SK-N-SH (cell line): ENCODE data around the gene THADA. TPM values are rescaled to one million over a fixed set of nuclear protein-coding genes. Genes with fewer than 3 reads are reported as not detected.

Source experiments
- CTCF ChIA-PET: fragments of 300-600, 350-600 bp; formaldehyde crosslinking; extraction: SDS; loops from one replicate; lab custom pipeline; 2021; lab: Yijun Ruan, JAX
- POLR2A ChIA-PET: fragments of 350-600 bp; sonication (Branson Sonifier 250); formaldehyde crosslinking; extraction: SDS; loops from one replicate; lab custom pipeline; 2020; ENCODE audit warnings: antibody characterized with exemption, inconsistent platforms; lab: Yijun Ruan, JAX
- DNase-seq: peaks from one replicate; pipeline ENCODE4 v3.0.0; 2012
- H2AFZ ChIP-seq: fragments of 200-600 bp; sonication (generic); 2 replicates; pipeline ENCODE4 v1.8.1; 2016; ENCODE audit warnings: antibody characterized with exemption, mild to moderate bottlenecking, low read depth
- H3F3A ChIP-seq: fragments of 200-600 bp; sonication (generic); replicated peaks from 2 replicates; pipeline ENCODE3; 2016; ENCODE audit warnings: antibody characterized with exemption, mild to moderate bottlenecking; ENCODE audit not compliant: insufficient read depth
- H3K27ac ChIP-seq, 2 experiments: fragments of 200-500 bp in 1 of 2; fragments of 200-600 bp in 1 of 2; sonication (Bioruptor generic) in 1 of 2; sonication (generic), shearing (Covaris generic) in 1 of 2; 2 replicates each; pipeline versions ENCODE4 v1.5.1 to v1.6.1; 2014 to 2016; ENCODE audit warnings: low read depth in 2 of 2, inconsistent platforms in 1 of 2, low read length in 1 of 2, mild to moderate bottlenecking in 1 of 2, mixed read lengths in 1 of 2
- H3K27me3 ChIP-seq: fragments of 200-600 bp; sonication (generic), shearing (Covaris generic); 2 replicates; pipeline ENCODE4 v1.6.1; 2016; ENCODE audit warnings: mixed run types; ENCODE audit not compliant: insufficient read depth
- H3K36me3 ChIP-seq, 2 experiments: fragments of 200-500 bp in 1 of 2; fragments of 200-600 bp in 1 of 2; sonication (Bioruptor generic) in 1 of 2; sonication (generic) in 1 of 2; replicated peaks in 1 of 2; 2 replicates each; pipeline versions ENCODE3 to v1.5.1; 2014 to 2016; ENCODE audit warnings: low read length in 1 of 2, mild to moderate bottlenecking in 1 of 2; ENCODE audit not compliant: insufficient read depth in 2 of 2, control insufficient read depth in 1 of 2
- H3K4me1 ChIP-seq, 2 experiments: fragments of 200-500 bp in 1 of 2; fragments of 200-600 bp in 1 of 2; sonication (Bioruptor generic) in 1 of 2; sonication (generic), shearing (Covaris generic) in 1 of 2; 2 replicates each; pipeline versions ENCODE4 v1.5.1 to v1.6.1; 2014 to 2016; ENCODE audit warnings: low read depth in 1 of 2, low read length in 1 of 2, mixed run types in 1 of 2; ENCODE audit not compliant: insufficient read depth in 2 of 2, control insufficient read depth in 1 of 2
- H3K4me2 ChIP-seq: fragments of 200-600 bp; sonication (generic), shearing (Covaris generic); 2 replicates; pipeline ENCODE4 v1.6.1; 2017; ENCODE audit warnings: mixed run types
- H3K4me3 ChIP-seq, 2 experiments: fragments of 200-500 bp in 1 of 2; fragments of 200-600 bp in 1 of 2; sonication (Bioruptor generic) in 1 of 2; sonication (generic), shearing (Covaris generic) in 1 of 2; 2 replicates each; pipeline versions ENCODE4 v1.5.1 to v1.8.1; 2014 to 2016; ENCODE audit warnings: low read depth in 2 of 2, inconsistent platforms in 1 of 2, low read length in 1 of 2, mild to moderate bottlenecking in 1 of 2, mixed read lengths in 1 of 2, moderate library complexity in 1 of 2
- H3K79me2 ChIP-seq: fragments of 200-600 bp; sonication (generic); 2 replicates; pipeline ENCODE4 v1.8.1; 2017; ENCODE audit warnings: mild to moderate bottlenecking; ENCODE audit not compliant: insufficient read depth
- H3K9ac ChIP-seq: fragments of 200-600 bp; sonication (generic); 2 replicates; pipeline ENCODE4 v1.6.1; 2017; ENCODE audit warnings: mixed run types
- H3K9me2 ChIP-seq: fragments of 200-600 bp; sonication (generic); 2 replicates; pipeline ENCODE4 v1.6.1; 2017; ENCODE audit warnings: mixed run types
- H3K9me3 ChIP-seq: fragments of 200-600 bp; sonication (generic); 2 replicates; pipeline ENCODE4 v1.6.1; 2017; ENCODE audit warnings: mixed run types, mild to moderate bottlenecking, moderate library complexity
- H4K20me1 ChIP-seq: fragments of 200-600 bp; sonication (generic); 2 replicates; pipeline ENCODE4 v1.6.1; 2017; ENCODE audit warnings: mild to moderate bottlenecking, mixed run types; ENCODE audit not compliant: insufficient read depth
- CHD2 ChIP-seq: fragments of 150-350 bp; IDR thresholded peaks from 2 replicates; pipeline ENCODE4 v1.6.1; 2018; ENCODE audit warnings: low read length; ENCODE audit not compliant: partially characterized antibody
- ELF1 ChIP-seq: IDR thresholded peaks from 2 replicates; pipeline ENCODE4 v1.4.0; 2012
- EP300 ChIP-seq, 2 experiments: IDR thresholded peaks; 2 replicates each; pipeline versions ENCODE4 v1.4.0 to v1.6.1; 2012; ENCODE audit warnings: borderline replicate concordance in 1 of 2, low read depth in 1 of 2, low read length in 1 of 2
- FOSL2 ChIP-seq: IDR thresholded peaks from 2 replicates; pipeline ENCODE4 v1.4.0; 2012; ENCODE audit warnings: low read depth, mild to moderate bottlenecking, moderate library complexity, borderline replicate concordance
- GABPA ChIP-seq: IDR thresholded peaks from 2 replicates; pipeline ENCODE4 v1.4.0; 2012; ENCODE audit warnings: low read depth, mild to moderate bottlenecking
- GATA2 ChIP-seq: sonication (generic); formaldehyde crosslinking; IDR thresholded peaks from 2 replicates; pipeline ENCODE4 v1.5.0; 2020; ENCODE audit warnings: mild to moderate bottlenecking, missing genetic modification reagents
- JUND ChIP-seq: IDR thresholded peaks from 2 replicates; pipeline ENCODE4 v1.4.0; 2012
- MEF2A ChIP-seq: IDR thresholded peaks from 2 replicates; pipeline ENCODE4 v1.4.0; 2012; ENCODE audit warnings: low read depth, borderline replicate concordance
- MXI1 ChIP-seq: IDR thresholded peaks from 2 replicates; pipeline ENCODE4 v1.6.1; 2012; ENCODE audit warnings: mild to moderate bottlenecking, low read depth, low read length, improper control_type of control experiment
- NFIC ChIP-seq: IDR thresholded peaks from 2 replicates; pipeline ENCODE4 v1.4.0; 2012; ENCODE audit warnings: borderline replicate concordance
- POLR2AphosphoS5 ChIP-seq: IDR thresholded peaks from 2 replicates; pipeline ENCODE4 v1.6.1; 2012; ENCODE audit warnings: low read depth, low read length
- RAD21 ChIP-seq: IDR thresholded peaks from 2 replicates; pipeline ENCODE4 v1.6.1; 2012; ENCODE audit warnings: mild to moderate bottlenecking, low read length
- REST ChIP-seq: IDR thresholded peaks from 2 replicates; pipeline ENCODE4 v1.6.1; 2012; ENCODE audit warnings: mild to moderate bottlenecking, low read depth, low read length, moderate library complexity
- RXRA ChIP-seq: IDR thresholded peaks from 2 replicates; pipeline ENCODE4 v1.4.0; 2012; ENCODE audit warnings: low read depth, mild to moderate bottlenecking, borderline replicate concordance
- SMC3 ChIP-seq: IDR thresholded peaks from 2 replicates; pipeline ENCODE4 v1.6.1; 2012; ENCODE audit warnings: low read depth, low read length, improper control_type of control experiment
- TAF1 ChIP-seq: IDR thresholded peaks from 2 replicates; pipeline ENCODE4 v1.6.1; 2012; ENCODE audit warnings: low read depth, mild to moderate bottlenecking, low read length, moderate library complexity, borderline replicate concordance
- TCF12 ChIP-seq: IDR thresholded peaks from 2 replicates; pipeline ENCODE4 v1.4.0; 2012
- TEAD4 ChIP-seq: IDR thresholded peaks from 2 replicates; pipeline ENCODE4 v1.4.0; 2012; ENCODE audit warnings: mild to moderate bottlenecking, borderline replicate concordance; ENCODE audit not compliant: insufficient read depth
- USF2 ChIP-seq: fragments of 150-350 bp; IDR thresholded peaks from 2 replicates; pipeline ENCODE4 v1.6.1; 2017; ENCODE audit warnings: antibody characterized with exemption, low read length, low read depth, borderline replicate concordance
- ZBTB33 ChIP-seq: IDR thresholded peaks from 2 replicates; pipeline ENCODE4 v1.4.0; 2012; ENCODE audit warnings: low read depth, borderline replicate concordance
- WGBS: methylation state at CpG from one replicate; pipeline ENCODE4 v1.1.6; 2017; ENCODE audit warnings: low lambda C conversion rate; 5-methylcytosine and 5-hydroxymethylcytosine counted together
- polyA plus RNA-seq, 3 experiments: library from polyadenylated mRNA; depleted of rRNA; stranded (reverse); fragments of >200 nt; gene quantifications; 2 replicates each; pipeline ENCODE4 v1.2.3, GENCODE V29; 2012

THADA gene
- polyA plus RNA-seq, 1 of the 3 experiments (the other 2 are of a cell fraction) = 25.6 TPM

GRCh38 chr2:43402002-43402401 lies 193.8 kb downstream of the THADA start:
- POLR2A ChIA-PET = no interaction called here
- no peak for DNase-seq
- Histone ChIP-seq H3K27me3 (no peaks in the 10 kb centered on the region), H3K9me3 (no peaks in the 10 kb centered on the region), H3K9ac (no peak overlapping the region), H3K4me2 (no peak overlapping the region), H3K27ac (no peak overlapping the region; a peak in 1 of 4 replicates), H3K9me2 (no peaks in the 10 kb centered on the region), H3K4me3 (no peak overlapping the region), H4K20me1 (no peaks in the 10 kb centered on the region), H3K79me2 (no peaks in the 10 kb centered on the region), H3K36me3 (peaks cover 7 to 9% of the 10 kb centered on the region in 2 experiments), H2AFZ (no peak overlapping the region), H3F3A (peaks cover 7% of the 10 kb centered on the region), H3K4me1 (peaks cover 0 to 36% of the 10 kb centered on the region in 2 experiments)
- WGBS = 81% methylated on average over 5 of the region's 5 CpGs
- CTCF ChIA-PET = interaction anchor here (0.8 kb wide), 1 partner anchor 173 kb away, joined by 3 read pairs; no protein-coding TSS in a partner anchor
- no peak for TF ChIP-seq POLR2AphosphoS5
- no peak for TF ChIP-seq TCF12
- TF ChIP-seq JUND = no peak
- TF ChIP-seq GABPA = no peak
- no peak for TF ChIP-seq CHD2
- no peak for TF ChIP-seq REST
- TF ChIP-seq EP300 (IDR thresholded peaks at IDR 0.05; ENCODE audit: borderline replicate concordance in 1 of 2, low read depth in 1 of 2, low read length in 1 of 2) = no peak
- TF ChIP-seq SMC3 = no peak
- no peak for TF ChIP-seq TAF1
- TF ChIP-seq GATA2 (CRISPR knock-in tag) = no peak
- no peak for TF ChIP-seq TEAD4
- TF ChIP-seq RXRA = no peak
- TF ChIP-seq MXI1 = no peak
- TF ChIP-seq FOSL2 = no peak
- TF ChIP-seq NFIC = no peak
- no peak for TF ChIP-seq MEF2A
- TF ChIP-seq ELF1 = no peak
- no peak for TF ChIP-seq USF2
- no peak for TF ChIP-seq RAD21
- no peak for TF ChIP-seq ZBTB33
